ENCODE results near the gene CYFIP1.

The CYFIP1 gene

GRCh38 chr15:22916606-22917350 is 63.4 kb downstream of the CYFIP1 start:
- DNase-seq (ENCODE audit: low spot score): no peak

GRCh38 chr15:22915866-22916515 is 64.2 kb downstream of the CYFIP1 start:
- DNase-seq (ENCODE audit: low spot score): no peak

- DNase-seq (ENCODE audit: low spot score): no peak
These were observed 66.4 kb downstream of the CYFIP1 start for GRCh38 chr15:22913646-22914380.

GRCh38 chr15:22912256-22912655 is 67.9 kb downstream of the CYFIP1 start:
- DNase-seq (ENCODE audit: low spot score): no peak

GRCh38 chr15:22911306-22911705 is 68.9 kb downstream of the CYFIP1 start:
- DNase-seq (ENCODE audit: low spot score): no peak

- DNase-seq (ENCODE audit: low spot score): no peak
These were observed 71.3 kb downstream of the CYFIP1 start for GRCh38 chr15:22908830-22909229.

- DNase-seq (ENCODE audit: low spot score): no peak
These were observed 72.8 kb downstream of the CYFIP1 start for GRCh38 chr15:22907161-22907950.

GRCh38 chr15:22904736-22905135 is 75.4 kb downstream of the CYFIP1 start:
- DNase-seq (ENCODE audit: low spot score): no peak

- no peak for DNase-seq (ENCODE audit: low spot score)
These were observed 76.1 kb downstream of the CYFIP1 start for GRCh38 chr15:22903961-22904534.

GRCh38 chr15:22903427-22903826 is 76.7 kb downstream of the CYFIP1 start:
- DNase-seq (ENCODE audit: low spot score): no peak

- DNase-seq (ENCODE audit: low spot score): no peak
These were observed 77.2 kb downstream of the CYFIP1 start for GRCh38 chr15:22902981-22903380.

GRCh38 chr15:22902578-22902977 is 77.6 kb downstream of the CYFIP1 start:
- DNase-seq (ENCODE audit: low spot score): no peak

- no peak for DNase-seq (ENCODE audit: low spot score)
These were observed 78.1 kb downstream of the CYFIP1 start for GRCh38 chr15:22902046-22902445.

GRCh38 chr15:22895465-22896190 is 84.5 kb downstream of the CYFIP1 start:
- no peak for DNase-seq (ENCODE audit: low spot score)

- no peak for DNase-seq (ENCODE audit: low spot score)
These were observed 86.3 kb downstream of the CYFIP1 start for GRCh38 chr15:22893881-22894280.

GRCh38 chr15:22893081-22893480 is 87.1 kb downstream of the CYFIP1 start:
- no peak for DNase-seq (ENCODE audit: low spot score)

GRCh38 chr15:22892333-22892732 is 87.8 kb downstream of the CYFIP1 start:
- no peak for DNase-seq (ENCODE audit: low spot score)

GRCh38 chr15:22891426-22892210 is 88.5 kb downstream of the CYFIP1 start:
- DNase-seq (ENCODE audit: low spot score): no peak

GRCh38 chr15:22890296-22890695 is 89.9 kb downstream of the CYFIP1 start:
- DNase-seq (ENCODE audit: low spot score): no peak

GRCh38 chr15:22889146-22889818 is 90.9 kb downstream of the CYFIP1 start:
- DNase-seq (ENCODE audit: low spot score): no peak
